ENCODE measurements around the gene FOXK2.

DNA sequence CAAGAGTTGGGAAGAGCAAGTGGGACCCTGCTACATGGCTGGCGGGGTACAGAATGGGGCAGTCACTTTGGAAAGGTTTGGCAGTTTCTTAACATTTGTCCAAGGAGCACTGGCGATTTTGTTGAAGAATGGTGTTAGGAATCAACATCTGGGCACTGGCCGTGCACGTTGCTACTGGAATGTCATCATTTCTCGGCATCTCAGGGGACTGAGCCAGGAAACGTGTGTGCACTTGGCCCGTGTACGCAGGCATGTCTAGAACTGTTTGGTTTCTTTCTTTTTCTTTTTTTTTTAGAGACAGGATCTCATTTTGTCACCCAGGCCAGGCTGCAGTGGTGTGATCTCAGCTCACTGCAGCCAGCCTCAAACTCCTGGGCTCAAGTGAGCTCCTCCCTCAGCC is 17.3 kb upstream of the FOXK2 start:
- TF ChIP-seq, protein P1, sequence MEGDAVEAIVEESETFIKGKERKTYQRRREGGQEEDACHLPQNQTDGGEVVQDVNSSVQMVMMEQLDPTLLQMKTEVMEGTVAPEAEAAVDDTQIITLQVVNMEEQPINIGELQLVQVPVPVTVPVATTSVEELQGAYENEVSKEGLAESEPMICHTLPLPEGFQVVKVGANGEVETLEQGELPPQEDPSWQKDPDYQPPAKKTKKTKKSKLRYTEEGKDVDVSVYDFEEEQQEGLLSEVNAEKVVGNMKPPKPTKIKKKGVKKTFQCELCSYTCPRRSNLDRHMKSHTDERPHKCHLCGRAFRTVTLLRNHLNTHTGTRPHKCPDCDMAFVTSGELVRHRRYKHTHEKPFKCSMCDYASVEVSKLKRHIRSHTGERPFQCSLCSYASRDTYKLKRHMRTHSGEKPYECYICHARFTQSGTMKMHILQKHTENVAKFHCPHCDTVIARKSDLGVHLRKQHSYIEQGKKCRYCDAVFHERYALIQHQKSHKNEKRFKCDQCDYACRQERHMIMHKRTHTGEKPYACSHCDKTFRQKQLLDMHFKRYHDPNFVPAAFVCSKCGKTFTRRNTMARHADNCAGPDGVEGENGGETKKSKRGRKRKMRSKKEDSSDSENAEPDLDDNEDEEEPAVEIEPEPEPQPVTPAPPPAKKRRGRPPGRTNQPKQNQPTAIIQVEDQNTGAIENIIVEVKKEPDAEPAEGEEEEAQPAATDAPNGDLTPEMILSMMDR (IDR thresholded peaks at IDR 0.05; ENCODE audit: low read depth, low read length), result no peak
- no peak for TF ChIP-seq POLR2A (IDR thresholded peaks at IDR 0.05; ENCODE audit: extremely low read depth, insufficient read length)
- TF ChIP-seq MYC (IDR thresholded peaks at IDR 0.05; ENCODE audit: low read depth, low read length), result no peak

All from NB4 (cell line).